OCI-LY3 (cell line): ENCODE data around the gene CYSTM1.

Source experiments
- H2AFZ ChIP-seq: fragments of 200-600, 300-600 bp; shearing (Covaris generic); 2 replicates; pipeline ENCODE4 v1.6.0; 2014; ENCODE audit warnings: antibody characterized with exemption, low read depth, low read length
- H3K27ac ChIP-seq: fragments of 200-600, 300-600 bp; sonication (generic); 2 replicates; pipeline ENCODE4 v1.5.1; 2014; ENCODE audit warnings: mild to moderate bottlenecking, low read length, moderate library complexity, mixed read lengths
- H3K27me3 ChIP-seq: fragments of 200-600, 300-600 bp; sonication (generic); 2 replicates; pipeline ENCODE4 v1.6.1; 2014; ENCODE audit warnings: low read depth, low read length, mixed read lengths
- H3K36me3 ChIP-seq: fragments of 200-600, 300-600 bp; sonication (generic); replicated peaks from 2 replicates; pipeline ENCODE3; 2014; ENCODE audit warnings: low read depth, low read length, mixed read lengths
- H3K4me1 ChIP-seq: fragments of 300-600, 200-600 bp; sonication (generic); 2 replicates; pipeline ENCODE4 v1.6.1; 2014; ENCODE audit warnings: low read length, mixed read lengths
- H3K4me2 ChIP-seq: fragments of 200-600, 300-600 bp; sonication (generic); 2 replicates; pipeline ENCODE4 v1.6.1; 2014; ENCODE audit warnings: low read length, mixed read lengths
- H3K4me3 ChIP-seq: fragments of 300-600, 200-600 bp; sonication (generic); 2 replicates; pipeline ENCODE4 v1.5.1; 2014; ENCODE audit warnings: antibody characterized with exemption, mild to moderate bottlenecking, low read length, moderate library complexity
- H3K79me2 ChIP-seq: fragments of 300-600, 200-600 bp; shearing (Covaris generic); 2 replicates; pipeline ENCODE4 v1.6.1; 2014; ENCODE audit warnings: mild to moderate bottlenecking, low read length, mixed read lengths
- H3K9ac ChIP-seq: fragments of 300-600, 200-600 bp; shearing (Covaris generic); 2 replicates; pipeline ENCODE4 v1.6.0; 2014; ENCODE audit warnings: mild to moderate bottlenecking, low read length, moderate library complexity
- H3K9me3 ChIP-seq: fragments of 200-600, 300-600 bp; shearing (Covaris generic); 2 replicates; pipeline ENCODE4 v1.6.1; 2014; ENCODE audit warnings: low read length, mixed read lengths; ENCODE audit not compliant: insufficient read depth
- H4K20me1 ChIP-seq: fragments of 200-600, 300-600 bp; sonication (generic); 2 replicates; pipeline ENCODE4 v1.6.1; 2016; ENCODE audit warnings: low read length, mixed read lengths; ENCODE audit not compliant: insufficient read depth
- CTCF ChIP-seq: fragments of 200-600, 300-600 bp; sonication (generic); IDR thresholded peaks from 2 replicates; pipeline ENCODE4 v1.5.1; 2014; ENCODE audit warnings: antibody characterized with exemption, low read length, low read depth
- EZH2phosphoT487 ChIP-seq: fragments of 200-600 bp; shearing (Covaris generic); IDR thresholded peaks from 2 replicates; pipeline ENCODE4 v1.6.1; 2018; ENCODE audit warnings: antibody characterized with exemption, mixed run types, low read depth

Gene CYSTM1, protein sequence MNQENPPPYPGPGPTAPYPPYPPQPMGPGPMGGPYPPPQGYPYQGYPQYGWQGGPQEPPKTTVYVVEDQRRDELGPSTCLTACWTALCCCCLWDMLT

GRCh38 chr5:140174465-140175366 is at the start of gene CYSTM1:
TSS of gene CYSTM1 (plus strand) at chr5:140175188. CDS start at chr5:140194466, 19,278 bp downstream.
- Histone ChIP-seq H3K27ac (peak within 1 kb of the TSS; percentile 51), H4K20me1 (no peaks in the 10 kb centered on the region), H3K4me2 (peak within 1 kb of the TSS; percentile 95), H3K9me3 (no peaks in the 10 kb centered on the region), H3K79me2 (peaks cover 13% of the 10 kb centered on the region; the same call in 1 of the 2 replicates), H2AFZ (peak within 1 kb of the TSS; percentile 94), H3K4me3 (peak within 1 kb of the TSS; percentile 99), H3K4me1 (peaks cover 6% of the 10 kb centered on the region; the same call in 1 of the 2 replicates), H3K36me3 (no peaks in the 10 kb centered on the region), H3K27me3 (no peaks in the 10 kb centered on the region), H3K9ac (peak within 1 kb of the TSS; percentile 86)
- no peak for TF ChIP-seq EZH2phosphoT487
- no peak for TF ChIP-seq CTCF

DNA sequence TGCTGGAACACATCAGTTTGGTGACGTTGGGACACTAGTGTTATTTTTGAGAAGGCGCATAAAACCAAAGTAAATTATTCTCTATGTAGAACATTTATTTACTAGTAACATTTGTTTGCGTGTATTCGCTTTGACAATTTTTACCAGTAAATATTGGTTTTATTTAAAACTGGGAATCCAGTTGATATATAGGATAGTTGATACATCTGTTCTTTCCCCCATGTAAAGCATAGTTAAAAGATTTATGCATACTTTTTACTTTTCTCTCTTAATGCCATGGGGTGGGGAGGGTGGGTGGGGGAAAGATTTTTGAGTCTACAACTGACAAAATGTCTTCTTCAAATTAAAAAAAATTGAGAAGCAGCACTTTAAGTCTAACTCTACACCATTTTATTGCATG is 49.4 kb upstream of the CYSTM1 start, which contains the start of gene IGIP:
TSS of gene IGIP (plus strand) at position 301 of the 400 bp plus-strand sequence. CDS start 2,540 bp downstream, outside the sequence.
- Histone ChIP-seq H2AFZ (no peak within 1 kb of the TSS), H3K79me2 (0 out of 2 replicates have a peak, but pooled peaks cover 2% of the 10 kb centered on the region)

DNA sequence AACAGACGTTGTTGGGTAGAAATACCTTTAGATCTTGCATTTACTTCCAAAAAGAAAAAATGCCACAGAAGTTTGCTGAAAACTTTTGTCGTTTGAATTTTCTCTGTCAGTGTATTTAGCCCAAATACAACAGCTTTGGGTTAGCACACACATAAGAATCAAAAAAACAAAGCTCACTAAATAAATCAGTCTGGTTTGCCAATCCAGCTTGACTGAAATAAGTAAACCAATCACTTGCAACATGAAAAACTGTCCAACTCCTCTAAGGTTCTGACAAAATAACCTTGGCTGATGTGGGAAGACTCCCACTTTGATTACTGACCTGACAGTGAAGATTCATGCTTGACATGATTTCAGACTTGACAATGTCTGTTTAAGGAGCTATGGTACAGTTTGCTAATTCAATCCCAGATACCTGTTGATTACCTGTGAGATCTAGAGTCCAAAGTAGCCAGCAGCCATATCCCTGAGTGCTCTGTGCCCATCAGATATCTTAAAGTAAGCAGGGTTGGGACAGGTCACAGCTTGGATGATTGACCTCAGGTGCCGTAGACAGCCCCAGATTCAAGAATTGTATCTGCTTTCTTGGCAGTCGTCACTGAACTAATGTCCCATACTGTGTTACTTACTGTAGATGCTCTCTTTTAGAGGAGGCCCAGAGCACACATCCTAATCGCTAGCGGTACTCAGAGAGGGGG is 48.5 kb upstream of the CYSTM1 start:
- no peak overlapping the region for H3K4me3 ChIP-seq

More for the DNA sequence above, 49.4 kb upstream of the CYSTM1 start, which contains the start of gene IGIP:
- H3K9me3 ChIP-seq, result no peaks in the 10 kb centered on the region
- no peak within 1 kb of the TSS for H3K4me2 ChIP-seq
- no peak within 1 kb of the TSS for H3K4me3 ChIP-seq
- no peaks in the 10 kb centered on the region for H3K36me3 ChIP-seq
- no peak within 1 kb of the TSS for H3K27ac ChIP-seq
- TF ChIP-seq CTCF (no peak), EZH2phosphoT487 (no peak)
- no peak within 1 kb of the TSS for H3K9ac ChIP-seq
- H3K27me3 ChIP-seq, result no peaks in the 10 kb centered on the region
- H3K4me1 ChIP-seq, result peaks cover 3% of the 10 kb centered on the region; the same call in 1 of the 2 replicates
- 0 out of 2 replicates have a peak, but pooled peaks cover 2% of the 10 kb centered on the region for H4K20me1 ChIP-seq

More for the DNA sequence above, 48.5 kb upstream of the CYSTM1 start:
- H3K36me3 ChIP-seq, result no peaks in the 10 kb centered on the region
- H3K27ac ChIP-seq, result no peak overlapping the region
- H3K9ac ChIP-seq, result no peak overlapping the region
- no peak overlapping the region for H3K4me2 ChIP-seq
- H4K20me1 ChIP-seq, result no peaks in the 10 kb centered on the region; the same call in 1 of the 2 replicates
- peaks cover 7% of the 10 kb centered on the region for H3K4me1 ChIP-seq
- H3K27me3 ChIP-seq, result no peaks in the 10 kb centered on the region
- H2AFZ ChIP-seq, result no peak overlapping the region
- H3K9me3 ChIP-seq, result no peaks in the 10 kb centered on the region
- TF ChIP-seq CTCF (no peak), EZH2phosphoT487 (no peak)
- H3K79me2 ChIP-seq, result 0 out of 2 replicates have a peak, but pooled peaks cover 2% of the 10 kb centered on the region
